Dedifferentiated amniotic fluid mesenchymal stem cell (primary cell): ENCODE results near the gene KCNK13.
"Not testable (repeated sequence)": the region's sequence is repeated elsewhere in the genome, so short reads cannot be mapped to it uniquely, and the experiment has no call there.

ENCODE experiments used
- DNase-seq: peaks from one replicate; pipeline ENCODE4 v3.0.0-alpha.2; 2016; ENCODE audit errors: extremely low spot score

Gene KCNK13

DNA sequence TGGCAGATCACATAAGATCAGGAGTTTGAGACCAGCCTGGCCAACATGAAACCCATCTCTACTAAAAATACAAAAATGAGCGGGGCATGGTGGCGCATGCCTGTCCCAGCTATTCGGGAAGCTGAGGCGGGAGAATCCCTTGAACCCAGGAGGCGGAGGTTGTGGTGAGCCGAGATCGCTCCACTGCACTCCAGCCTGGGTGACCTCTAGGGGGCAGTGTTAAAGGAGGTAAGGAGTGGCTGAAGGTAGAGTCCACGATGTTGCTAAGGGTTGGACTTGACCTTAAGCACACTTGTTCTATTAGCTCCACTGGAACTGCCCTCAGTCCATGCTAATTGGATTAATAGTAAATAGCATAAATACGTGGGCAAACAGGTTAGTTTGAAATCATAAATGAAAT lies 132.1 kb downstream of the KCNK13 start:
- no peak for DNase-seq

DNA sequence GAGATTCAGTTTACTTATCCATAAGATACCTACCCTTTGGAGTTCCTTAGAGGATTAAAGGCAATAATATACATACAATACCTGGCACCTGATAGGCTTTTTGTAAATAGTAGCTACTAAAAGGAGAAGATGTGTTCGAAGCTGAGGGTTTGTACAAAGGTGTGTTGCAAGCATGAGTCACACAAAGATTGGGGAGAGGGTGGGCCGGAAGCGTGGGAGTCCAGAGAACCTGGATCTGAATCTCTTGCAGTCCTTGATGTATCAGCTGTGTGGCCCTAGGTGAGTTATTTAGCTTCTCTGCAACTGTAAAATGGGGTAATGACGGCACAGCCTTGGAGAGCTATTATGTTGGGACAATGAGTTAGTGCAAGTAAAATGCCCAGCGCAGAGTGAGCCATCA lies 132.9 kb downstream of the KCNK13 start:
- DNase-seq = no peak

DNA sequence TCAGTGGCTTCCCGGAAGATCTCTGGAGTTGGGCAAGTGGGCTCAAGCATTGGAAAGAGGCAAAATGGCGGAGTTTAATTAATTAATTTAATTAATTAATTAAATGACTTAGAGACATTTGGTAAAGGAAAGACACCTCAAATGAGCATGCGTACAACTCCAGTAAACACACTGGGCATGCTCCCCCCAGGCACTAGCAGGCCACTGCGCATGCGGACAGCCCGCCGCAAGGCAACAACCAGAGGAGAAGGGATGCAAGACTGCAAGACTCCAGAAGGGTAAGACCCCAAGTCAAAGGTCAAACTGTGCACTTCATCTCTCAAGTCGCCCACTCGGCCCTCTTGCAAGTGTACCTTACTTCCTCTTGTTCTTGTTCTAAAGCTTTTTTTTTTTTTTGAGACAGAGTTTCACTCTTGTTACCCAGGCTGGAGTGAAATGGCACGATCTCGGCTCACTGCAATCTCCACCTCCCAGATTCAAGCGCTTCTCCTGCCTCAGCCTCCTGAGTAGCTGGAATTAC lies 136.8 kb downstream of the KCNK13 start:
- DNase-seq = no peak

DNA sequence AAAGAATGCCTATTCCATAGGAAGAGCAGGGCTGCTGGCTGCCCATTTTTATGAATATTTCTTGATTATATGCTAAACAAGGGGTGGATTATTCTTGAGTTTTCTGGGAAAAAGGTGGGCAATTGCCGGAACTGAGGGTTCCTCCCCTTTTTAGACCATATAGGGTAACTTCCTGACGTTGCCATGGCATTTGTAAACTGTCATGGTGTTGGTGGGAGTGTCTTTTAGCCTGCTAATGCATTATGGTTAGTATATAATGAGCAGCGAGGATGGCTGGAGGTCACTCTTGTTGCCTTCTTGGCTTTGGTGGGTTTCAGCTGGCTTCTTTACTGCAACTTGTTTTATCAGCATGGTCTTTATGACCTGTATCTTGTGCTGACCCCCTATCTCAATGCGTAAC lies 138.8 kb downstream of the KCNK13 start:
- DNase-seq = not testable (repeated sequence)

DNA sequence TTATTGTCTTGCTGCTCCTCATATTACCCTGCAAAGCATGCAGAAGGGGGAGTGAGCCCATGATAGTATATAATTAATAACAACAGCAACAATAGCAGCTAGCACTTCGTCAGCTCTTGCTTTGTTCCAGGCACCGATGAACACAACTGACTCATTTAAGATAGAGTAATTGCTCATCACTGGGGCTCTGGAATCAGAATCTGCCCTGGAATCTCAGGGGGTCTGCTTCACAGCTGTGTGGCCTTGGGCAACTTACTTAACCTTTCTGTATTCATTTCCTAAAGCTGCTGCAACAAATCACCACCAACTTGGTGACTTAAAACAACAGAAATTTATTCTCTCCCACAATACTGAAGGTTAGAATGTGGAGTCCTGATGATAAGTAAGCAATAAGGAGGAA lies 139.6 kb downstream of the KCNK13 start:
- DNase-seq = no peak

DNA sequence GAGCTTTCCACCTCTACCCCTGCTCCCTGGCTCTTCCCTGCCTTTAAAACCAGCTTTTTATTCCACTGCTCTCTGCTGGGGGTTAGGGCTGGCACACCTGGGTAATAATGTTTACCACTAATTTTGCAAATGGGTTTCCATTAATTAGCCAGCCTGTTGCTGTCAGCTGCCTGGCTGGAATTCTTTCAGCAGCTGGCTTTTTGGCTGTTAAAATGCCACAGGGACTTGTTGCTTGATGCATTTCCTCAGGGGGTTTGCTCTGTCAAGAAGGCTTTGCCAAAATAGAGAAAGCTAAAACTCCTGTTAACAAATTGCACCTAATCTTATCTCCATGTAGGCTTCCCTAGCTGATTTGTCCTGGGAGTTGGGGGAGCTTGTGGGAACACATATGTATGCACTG lies 142.7 kb downstream of the KCNK13 start:
- DNase-seq = no peak

DNA sequence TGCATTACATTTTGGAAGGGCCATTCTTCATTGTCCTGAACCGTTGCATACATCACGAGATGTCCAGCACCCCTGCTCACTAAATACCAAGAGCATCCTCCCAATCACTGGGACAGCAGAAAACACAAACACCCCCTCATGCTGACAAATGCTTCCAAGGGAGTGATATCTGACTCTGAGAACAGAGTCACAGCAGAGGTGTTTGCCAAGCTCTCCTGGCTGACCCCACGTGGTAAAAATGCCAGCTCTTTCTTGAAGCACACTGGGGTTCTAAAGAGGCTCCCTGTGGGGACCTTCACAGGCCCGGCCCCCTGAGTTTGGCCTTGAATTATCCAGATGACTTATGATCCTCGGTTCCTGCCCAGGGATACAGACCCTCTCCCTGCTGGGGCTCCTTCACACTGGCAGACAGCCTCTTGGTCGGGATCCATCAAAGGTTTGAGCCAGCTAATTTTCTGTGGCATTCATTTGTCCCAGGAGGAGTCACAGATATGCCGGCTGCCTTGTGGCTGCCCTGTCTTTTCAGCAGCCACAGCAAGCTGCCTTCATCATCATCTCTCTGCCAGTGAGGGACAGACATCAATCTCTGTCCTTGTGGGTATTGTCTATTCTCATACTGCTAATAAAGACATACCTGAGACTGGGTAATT lies 151.4 kb downstream of the KCNK13 start:
- no peak for DNase-seq

- DNase-seq = no peak
These were observed 166.7 kb downstream of the KCNK13 start for GRCh38 chr14:90228478-90228877.

DNA sequence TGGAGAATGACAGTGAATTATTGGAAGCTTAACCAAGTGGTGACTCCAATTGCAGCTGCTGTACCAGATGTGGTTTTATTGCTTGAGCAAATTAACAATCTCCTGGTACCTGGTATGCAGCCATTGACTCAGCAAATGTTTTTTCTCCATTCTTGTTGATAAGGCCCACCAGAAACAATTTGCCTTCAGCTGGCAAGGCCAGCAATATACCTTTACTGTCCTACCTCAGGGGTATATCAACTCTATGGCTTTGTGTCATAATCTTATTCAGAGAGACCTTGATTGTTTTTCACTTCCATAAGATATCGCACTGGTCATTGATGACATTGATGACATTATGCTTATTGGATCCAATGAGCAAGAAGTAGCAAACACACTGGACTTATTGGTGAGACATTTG lies 168.1 kb downstream of the KCNK13 start:
- DNase-seq = not testable (repeated sequence)
